Stimulated activated CD4-positive, alpha-beta T cell treated with anti-CD3 and anti-CD28 coated beads, Interleukin-1b, Interleukin-23, amount 100 ng/mL, for 1 hour (primary cell): Measurements from ENCODE around the gene ZSWIM4.
"Not testable (repeated sequence)": the region's sequence is repeated elsewhere in the genome, so short reads cannot be mapped to it uniquely, and the experiment has no call there.

ENCODE experiments used
- DNase-seq, 2 donors: peaks; one replicate each; pipeline ENCODE4 v3.0.0-alpha.2; 2020; ENCODE audit warnings: low read depth in 2 of 2

ZSWIM4 gene

GRCh38 chr19:13778398-13778797 is 16.8 kb upstream of the ZSWIM4 start:
- no peak for DNase-seq

DNA sequence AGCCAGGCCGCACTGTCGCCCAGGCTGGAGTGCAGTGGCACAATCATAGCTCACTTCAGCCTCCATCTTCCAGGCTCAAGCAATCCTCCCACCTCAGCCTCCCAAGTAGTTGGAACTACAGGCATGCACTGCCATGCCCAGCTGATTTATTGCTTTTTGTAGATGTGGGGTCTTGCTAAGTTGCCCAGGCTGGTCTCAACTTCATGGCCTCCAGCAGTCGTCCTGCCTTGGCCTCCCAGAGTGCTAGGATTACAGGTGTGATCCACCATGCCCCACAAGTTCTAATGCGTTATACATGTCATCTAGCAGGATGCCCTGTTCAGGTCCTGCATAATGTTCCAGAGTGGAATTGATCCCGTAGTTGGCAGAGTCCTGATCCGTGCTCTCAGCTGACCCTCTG is 16.4 kb upstream of the ZSWIM4 start:
- DNase-seq = no peak

DNA sequence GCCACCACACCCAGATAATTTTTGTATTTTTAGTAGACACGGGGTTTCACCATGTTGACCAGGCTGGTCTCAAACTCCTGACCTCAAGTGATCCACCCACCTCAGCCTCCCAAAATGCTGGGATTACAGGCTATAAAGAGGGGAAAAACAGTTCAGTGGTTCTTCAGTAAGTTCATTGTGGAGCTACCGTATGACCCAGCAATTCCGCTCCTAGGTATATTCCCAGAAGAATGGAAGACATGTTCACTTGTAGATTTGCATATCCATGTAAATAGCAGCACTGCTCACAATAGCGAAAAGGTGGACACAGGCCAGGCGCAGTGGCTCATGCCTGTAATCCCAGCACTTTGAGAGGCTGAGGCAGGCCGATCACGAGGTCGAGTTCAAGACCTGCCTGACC is 15.4 kb upstream of the ZSWIM4 start:
- not testable (repeated sequence) for DNase-seq

DNA sequence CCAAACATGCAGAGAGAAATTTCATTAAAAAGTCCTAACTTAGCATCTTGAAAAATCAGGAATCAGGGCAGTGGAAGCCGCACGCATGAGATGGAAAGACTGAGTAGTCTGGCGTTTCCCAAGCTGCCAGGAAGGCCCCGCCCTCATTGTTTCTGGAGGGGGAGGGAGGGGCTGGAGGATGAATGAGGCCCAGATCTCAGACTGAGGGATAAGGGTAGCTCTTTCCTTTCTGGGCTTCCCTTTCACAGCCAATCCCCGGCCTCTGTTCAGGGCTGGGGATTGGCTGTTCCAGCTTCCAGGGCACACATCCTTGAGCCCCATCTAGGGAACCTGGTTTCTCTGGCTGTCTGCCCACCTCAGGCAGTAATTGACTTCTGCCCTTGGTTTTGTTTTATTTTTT is 13.7 kb upstream of the ZSWIM4 start:
- no peak for DNase-seq

GRCh38 chr19:13782537-13782936 is 12.7 kb upstream of the ZSWIM4 start:
- DNase-seq = no peak

DNA sequence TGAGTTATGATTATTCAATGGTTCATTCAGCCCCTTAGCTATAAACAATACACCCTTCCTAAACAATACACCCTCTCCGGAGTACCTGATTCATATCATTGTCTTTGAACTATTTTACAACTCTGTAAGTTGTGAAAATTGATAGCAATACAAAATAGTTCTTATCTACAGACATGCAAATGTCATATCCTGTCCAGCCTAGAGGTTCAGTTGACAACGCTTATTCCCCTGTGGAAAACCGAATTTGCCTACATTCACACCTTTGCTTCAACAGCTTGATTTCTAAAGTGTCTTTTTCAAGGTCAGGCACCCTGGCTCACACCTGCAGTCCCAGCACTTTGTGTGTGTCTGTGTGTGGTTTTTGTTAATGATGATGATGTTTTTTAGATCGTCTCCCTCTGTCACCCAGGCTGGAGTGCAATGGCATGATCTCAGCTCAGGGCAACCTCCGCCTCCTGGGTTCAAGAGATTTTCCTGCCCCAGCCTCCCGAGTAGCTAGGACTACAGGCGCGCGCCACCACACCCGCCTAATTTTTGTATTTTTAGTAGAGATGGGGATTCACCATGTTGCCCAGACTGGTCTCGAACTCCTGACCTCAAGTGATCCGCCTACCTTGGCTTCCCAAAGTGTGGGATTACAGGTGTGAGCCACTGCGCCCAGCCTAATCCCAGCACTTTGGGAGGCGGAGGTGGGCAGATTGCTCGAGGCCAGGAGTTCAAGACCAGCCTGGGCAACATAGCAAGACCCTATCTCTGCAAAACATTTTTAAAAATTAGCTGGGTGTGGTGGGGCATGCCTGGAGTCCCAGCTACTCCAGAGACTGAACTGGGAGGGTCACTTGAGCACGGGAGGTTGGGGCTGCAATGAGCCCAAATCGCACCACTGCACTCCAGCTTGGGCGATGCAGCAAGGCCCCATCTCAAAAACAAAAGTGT is 11.4 kb upstream of the ZSWIM4 start:
- no peak for DNase-seq

DNA sequence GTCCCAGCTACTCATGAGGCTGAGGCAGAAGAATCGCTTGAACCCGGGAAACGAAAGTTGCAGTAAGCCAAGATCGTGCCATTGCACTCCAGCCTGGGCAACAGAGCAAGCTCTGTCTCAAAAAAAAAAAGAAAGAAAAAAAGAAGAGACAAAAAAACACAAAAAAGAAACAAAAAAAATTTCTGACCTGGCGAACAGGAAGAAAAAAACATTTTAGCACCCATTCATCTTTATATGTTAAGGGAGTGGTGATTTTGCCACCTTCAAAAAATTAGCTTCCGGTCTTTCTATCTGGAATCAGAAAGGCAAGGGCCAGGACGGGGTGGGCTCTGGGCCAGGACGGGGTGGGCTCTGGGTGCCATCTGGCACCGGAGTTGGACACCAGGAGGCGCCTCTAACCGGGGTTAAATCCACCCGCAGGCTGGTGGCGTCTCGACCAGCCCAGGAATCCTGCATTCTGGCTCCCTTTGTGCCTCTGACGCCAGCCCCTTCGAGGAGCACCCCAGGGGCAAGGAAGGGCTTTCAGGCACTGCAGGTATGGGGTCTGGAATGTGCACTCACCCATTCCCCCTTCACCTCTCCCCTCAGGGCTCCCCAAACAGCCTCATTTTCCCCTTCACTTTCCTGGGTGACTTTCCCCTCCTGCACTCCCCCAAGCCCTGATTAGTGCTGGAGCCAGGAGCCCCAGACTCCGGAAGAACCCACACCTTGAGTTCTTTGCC is 10.4 kb upstream of the ZSWIM4 start:
- DNase-seq = peak; percentile 44 to 52

GRCh38 chr19:13788991-13789390 is 6.3 kb upstream of the ZSWIM4 start:
- DNase-seq = no peak

DNA sequence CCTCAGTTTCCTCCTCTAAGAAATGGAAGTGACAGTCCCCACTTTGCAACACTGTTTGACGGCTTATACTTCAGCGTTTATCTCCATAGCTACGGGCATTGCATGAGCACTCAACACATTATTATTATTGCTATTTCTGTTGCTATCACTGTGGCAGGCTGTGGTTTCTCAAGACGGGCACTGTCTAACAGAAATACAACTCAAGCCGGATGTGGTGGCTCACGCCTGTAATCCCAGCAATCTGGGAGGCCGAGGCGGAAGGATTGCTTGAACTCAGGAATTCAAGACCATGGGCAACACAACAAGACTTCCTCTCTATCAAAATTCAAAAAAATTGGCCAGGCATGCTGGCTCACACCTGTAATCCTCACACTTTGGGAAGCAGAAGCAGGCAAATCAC is 4.9 kb upstream of the ZSWIM4 start:
- no peak for DNase-seq

DNA sequence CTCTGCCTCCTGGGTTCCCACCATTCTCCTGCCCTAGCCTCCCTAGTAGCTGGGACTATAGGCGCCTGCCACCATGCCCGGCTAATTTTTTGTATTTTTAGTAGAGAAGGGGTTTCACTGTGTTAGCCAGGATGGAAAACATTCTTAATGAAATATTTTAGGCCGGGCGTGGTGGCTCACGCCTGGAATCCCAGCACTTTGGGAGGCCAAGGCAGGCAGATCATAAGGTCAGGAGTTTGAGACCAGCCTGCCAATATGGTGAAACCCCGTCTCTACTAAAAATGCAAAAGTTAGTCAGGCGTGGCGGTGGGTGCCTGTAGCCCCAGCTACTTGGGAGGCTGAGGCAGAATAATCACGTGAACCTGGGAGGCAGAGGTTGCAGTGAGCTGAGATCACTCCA is 1.9 kb upstream of the ZSWIM4 start:
- DNase-seq = not testable (repeated sequence)

DNA sequence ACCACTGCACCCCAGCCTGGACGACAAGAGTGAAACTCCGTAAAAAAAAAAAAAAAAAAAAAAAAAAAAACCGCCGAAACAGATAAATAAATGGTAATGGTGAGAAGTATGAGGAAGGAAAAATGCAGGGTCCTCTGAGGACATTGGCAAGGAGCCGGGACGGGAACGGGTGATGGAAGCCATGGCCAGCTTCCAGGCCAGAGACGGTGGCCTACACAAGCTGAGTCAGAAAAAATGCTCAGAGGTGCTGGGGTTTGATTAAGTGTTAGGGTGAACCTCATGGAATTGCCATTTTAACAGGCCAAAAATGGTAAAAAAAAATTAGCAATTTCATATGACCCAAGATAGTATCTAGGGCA is 866 bp upstream of the ZSWIM4 start:
- no peak for DNase-seq

- DNase-seq = no peak
These were observed 505 bp downstream of the ZSWIM4 start for GRCh38 chr19:13795595-13796300.

- DNase-seq = no peak
These were observed 1.2 kb downstream of the ZSWIM4 start for GRCh38 chr19:13796301-13797057.

GRCh38 chr19:13797058-13797440 is 1.8 kb downstream of the ZSWIM4 start:
- DNase-seq = no peak

DNA sequence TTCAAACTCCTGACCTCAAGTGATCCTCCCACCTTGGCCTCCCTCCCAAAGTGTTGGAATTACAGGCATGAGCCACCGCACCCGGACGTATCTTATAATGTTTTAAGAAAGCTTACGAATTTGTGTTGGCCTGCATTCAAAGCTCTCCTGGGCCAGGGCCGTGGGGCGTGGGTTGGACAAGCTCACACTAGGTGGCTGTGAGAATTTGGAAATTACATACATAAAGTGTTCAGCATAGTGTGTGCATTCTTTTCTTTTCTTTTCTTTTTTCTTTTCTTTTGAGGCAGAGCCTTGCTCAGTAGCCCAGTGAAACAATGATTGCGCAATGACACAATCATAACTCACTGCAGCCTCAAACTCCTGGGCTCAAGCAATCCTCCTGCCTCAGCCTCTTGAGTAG is 2.6 kb downstream of the ZSWIM4 start:
- no peak for DNase-seq

GRCh38 chr19:13799669-13800068 is 4.4 kb downstream of the ZSWIM4 start:
- DNase-seq = no peak

GRCh38 chr19:13803038-13803437 is 7.8 kb downstream of the ZSWIM4 start:
- DNase-seq = no peak

GRCh38 chr19:13804830-13805683 is 9.8 kb downstream of the ZSWIM4 start:
- no peak for DNase-seq

GRCh38 chr19:13806728-13807127 is 11.5 kb downstream of the ZSWIM4 start:
- no peak for DNase-seq

GRCh38 chr19:13807421-13808021 is 12.3 kb downstream of the ZSWIM4 start:
- DNase-seq = no peak
